Stimulated activated CD8-positive, alpha-beta memory T cell treated with anti-CD3 and anti-CD28 coated beads, Interleukin-12 subunit alpha, Interleukin-12 subunit beta, amount 100 ng/mL, for 1 hour (primary cell): ENCODE results near the gene PRKCH.

ENCODE experiments used
- DNase-seq: peaks from one replicate; pipeline ENCODE4 v3.0.0-alpha.2; 2020; ENCODE audit warnings: low read depth

PRKCH gene

GRCh38 chr14:61321385-61322010, at the start of gene PRKCH:
Gene PRKCH (plus strand): TSS chr14:61321579. CDS start chr14:61322102, 523 bp downstream.
- DNase-seq: peak; percentile 69

- DNase-seq: no peak
These were observed 44.1 kb upstream of the PRKCH start for GRCh38 chr14:61277232-61277631.

GRCh38 chr14:61277784-61278183, 43.6 kb upstream of the PRKCH start:
- DNase-seq: no peak

- no peak for DNase-seq
These were observed 42.3 kb upstream of the PRKCH start for GRCh38 chr14:61279082-61279481.

GRCh38 chr14:61280092-61280525, 41.3 kb upstream of the PRKCH start:
- no peak for DNase-seq

- peak; percentile 67 for DNase-seq
These were observed 40.7 kb upstream of the PRKCH start for GRCh38 chr14:61280526-61281185.

- no peak for DNase-seq
These were observed 40.0 kb upstream of the PRKCH start, which contains the start of gene TMEM30B for GRCh38 chr14:61281186-61281947. Gene TMEM30B (minus strand): TSS chr14:61281338. CDS start chr14:61281147, 191 bp downstream.

- no peak for DNase-seq
These were observed 39.5 kb upstream of the PRKCH start for GRCh38 chr14:61281948-61282275.

- DNase-seq: no peak
These were observed 38.6 kb upstream of the PRKCH start for GRCh38 chr14:61282746-61283145.

GRCh38 chr14:61284001-61284400, 37.4 kb upstream of the PRKCH start:
- DNase-seq: no peak

GRCh38 chr14:61285364-61285763, 36.0 kb upstream of the PRKCH start:
- DNase-seq: no peak

- DNase-seq: no peak
These were observed 34.2 kb upstream of the PRKCH start for GRCh38 chr14:61287196-61287595.

GRCh38 chr14:61288228-61288627, 33.2 kb upstream of the PRKCH start:
- DNase-seq: no peak

GRCh38 chr14:61288720-61289119, 32.7 kb upstream of the PRKCH start:
- DNase-seq: no peak

GRCh38 chr14:61290701-61291100, 30.7 kb upstream of the PRKCH start:
- no peak for DNase-seq

GRCh38 chr14:61296151-61296550, 25.2 kb upstream of the PRKCH start:
- no peak for DNase-seq

- DNase-seq: no peak
These were observed 24.5 kb upstream of the PRKCH start for GRCh38 chr14:61296719-61297502.

- no peak for DNase-seq
These were observed 23.8 kb upstream of the PRKCH start for GRCh38 chr14:61297581-61297980.

- no peak for DNase-seq
These were observed 22.6 kb upstream of the PRKCH start for GRCh38 chr14:61298824-61299223.

GRCh38 chr14:61300209-61300608, 21.2 kb upstream of the PRKCH start:
- no peak for DNase-seq

- no peak for DNase-seq
These were observed 20.6 kb upstream of the PRKCH start for GRCh38 chr14:61300754-61301153.

- no peak for DNase-seq
These were observed 16.7 kb upstream of the PRKCH start for GRCh38 chr14:61304688-61305087.
